Activated CD4-positive, alpha-beta T cell treated with anti-CD3 and anti-CD28 coated beads, Interleukin-2, amount 10 ng/mL, durations not matched to agents 7 days and 5 days (primary cell): ENCODE results near the gene ZIC1. TPM values are rescaled to one million over a fixed set of nuclear protein-coding genes. Genes with fewer than 3 reads are reported as not detected.

Experiments
- CTCF ChIA-PET: fragments of 350-600 bp; sonication (Branson Sonifier 250); formaldehyde crosslinking; loops from one replicate; lab custom pipeline; 2021; ENCODE audit warnings: antibody characterized with exemption; lab: Charles Lee
- POLR2A ChIA-PET: fragments of 350-600 bp; sonication (Branson Sonifier 250); formaldehyde crosslinking; loops from one replicate; lab custom pipeline; 2021; ENCODE audit warnings: antibody characterized with exemption; lab: Charles Lee
- DNase-seq: peaks from one replicate; pipeline ENCODE4 v3.0.0-alpha.2; 2020
- H3K27ac Mint-ChIP-seq: one replicate; pipeline ENCODE4 v1.8.0; 2021; ENCODE audit warnings: mild to moderate bottlenecking, moderate library complexity, mixed read lengths
- H3K27me3 Mint-ChIP-seq: one replicate; pipeline ENCODE4 v1.8.0; 2021; ENCODE audit warnings: mixed read lengths
- H3K36me3 Mint-ChIP-seq: one replicate; pipeline ENCODE4 v1.8.0; 2021; ENCODE audit warnings: low read depth, mixed read lengths
- H3K4me1 Mint-ChIP-seq: one replicate; pipeline ENCODE4 v1.8.0; 2021; ENCODE audit warnings: mixed read lengths
- H3K4me3 Mint-ChIP-seq: one replicate; pipeline ENCODE4 v1.8.0; 2021; ENCODE audit warnings: mild to moderate bottlenecking, moderate library complexity, mixed read lengths
- H3K9me3 Mint-ChIP-seq: one replicate; pipeline ENCODE4 v1.8.0; 2021; ENCODE audit warnings: mixed read lengths
- total RNA-seq, 2 experiments: library from RNA; stranded (reverse); gene quantifications; one replicate each; pipeline ENCODE4 v1.2.3, GENCODE V29; 2021

The ZIC1 gene
- total RNA-seq, 2 experiments from 2014 or later, result not detected

DNA sequence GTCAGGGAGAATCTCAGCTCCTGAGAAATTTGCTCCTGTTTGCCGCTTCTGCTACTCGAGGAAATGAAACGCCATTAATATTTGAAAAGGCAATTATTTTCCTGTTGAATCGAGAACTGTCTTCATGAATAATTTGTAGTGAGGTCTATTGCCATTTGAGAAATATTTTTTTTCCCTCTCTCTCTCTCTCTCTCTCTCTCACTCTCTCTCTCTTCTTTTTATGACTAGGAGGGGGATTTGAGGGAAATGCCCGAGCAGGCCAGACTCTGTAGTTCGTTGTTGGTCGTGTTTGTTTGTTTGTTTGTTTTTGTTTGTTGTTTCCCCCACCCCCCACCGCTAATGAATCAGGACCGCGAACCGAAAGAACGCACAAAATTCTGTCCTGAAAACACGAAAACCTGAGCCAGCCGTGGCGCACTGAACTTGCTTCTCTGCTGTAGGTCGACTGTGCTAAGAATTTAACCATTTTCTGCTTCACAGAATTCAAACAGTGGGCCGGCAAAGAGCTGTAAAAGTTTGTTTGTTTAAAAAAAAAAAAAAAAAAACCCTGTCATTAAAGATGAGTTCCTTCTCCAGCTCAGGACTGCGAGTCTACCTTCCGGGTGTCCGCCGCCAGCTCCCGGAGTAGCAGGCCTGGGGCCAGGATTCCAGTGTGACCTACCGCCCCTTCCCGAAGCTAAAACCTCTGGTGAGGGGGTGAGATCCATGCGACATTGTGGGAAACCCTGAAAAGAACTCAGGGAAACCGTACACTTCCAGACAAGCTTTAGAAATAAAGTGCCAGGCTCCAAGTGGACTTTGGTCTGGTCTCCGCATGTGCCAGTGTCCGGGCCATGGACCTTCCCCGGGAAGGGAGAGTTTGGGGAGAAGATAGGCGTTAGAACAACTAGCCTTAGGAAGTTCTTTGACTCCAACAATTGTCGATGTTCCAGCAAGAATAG, 15.0 kb upstream of the ZIC1 start:
- ChIA-PET CTCF (interaction anchor here (0.7 to 1.8 kb wide), 3 partner anchors 11 to 26 kb away, joined by 3 to 5 read pairs (median 3); no protein-coding TSS in a partner anchor), POLR2A (no interaction called here)
- Mint-ChIP-seq H3K27me3 (peaks cover 76% of the 10 kb centered on the region), H3K9me3 (no peaks in the 10 kb centered on the region), H3K36me3 (peaks cover 3% of the 10 kb centered on the region), H3K4me1 (peaks cover 2% of the 10 kb centered on the region), H3K4me3 (peak overlapping the region; percentile 30), H3K27ac (no peak overlapping the region)
- no peak for DNase-seq

DNA sequence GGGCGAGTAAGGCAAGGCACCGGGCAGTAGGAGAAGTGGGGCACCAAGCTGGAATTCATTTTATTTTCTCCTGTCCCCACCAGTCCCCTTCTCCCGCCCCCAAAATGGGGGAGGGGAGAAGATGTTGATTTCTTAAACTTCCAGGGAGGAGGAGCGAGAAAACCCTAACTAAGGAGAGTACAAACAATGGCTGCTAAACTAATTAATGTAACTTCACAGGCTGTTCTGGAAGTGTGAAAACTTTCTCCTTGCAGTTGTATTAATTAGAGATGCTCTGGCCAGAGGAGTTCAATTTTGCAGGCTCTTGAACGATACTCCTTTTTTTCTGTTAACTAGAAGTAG, 14.3 kb upstream of the ZIC1 start:
- no peak for DNase-seq
- Mint-ChIP-seq H3K4me1 (peaks cover 2% of the 10 kb centered on the region), H3K36me3 (peaks cover 3% of the 10 kb centered on the region), H3K27ac (no peak overlapping the region), H3K4me3 (no peak overlapping the region), H3K9me3 (no peaks in the 10 kb centered on the region), H3K27me3 (peaks cover 69% of the 10 kb centered on the region)
- ChIA-PET POLR2A (no interaction called here), CTCF (interaction anchor here (0.9 to 1.8 kb wide), 2 partner anchors 10 to 17 kb away, joined by 3 to 5 read pairs; no protein-coding TSS in a partner anchor)

DNA sequence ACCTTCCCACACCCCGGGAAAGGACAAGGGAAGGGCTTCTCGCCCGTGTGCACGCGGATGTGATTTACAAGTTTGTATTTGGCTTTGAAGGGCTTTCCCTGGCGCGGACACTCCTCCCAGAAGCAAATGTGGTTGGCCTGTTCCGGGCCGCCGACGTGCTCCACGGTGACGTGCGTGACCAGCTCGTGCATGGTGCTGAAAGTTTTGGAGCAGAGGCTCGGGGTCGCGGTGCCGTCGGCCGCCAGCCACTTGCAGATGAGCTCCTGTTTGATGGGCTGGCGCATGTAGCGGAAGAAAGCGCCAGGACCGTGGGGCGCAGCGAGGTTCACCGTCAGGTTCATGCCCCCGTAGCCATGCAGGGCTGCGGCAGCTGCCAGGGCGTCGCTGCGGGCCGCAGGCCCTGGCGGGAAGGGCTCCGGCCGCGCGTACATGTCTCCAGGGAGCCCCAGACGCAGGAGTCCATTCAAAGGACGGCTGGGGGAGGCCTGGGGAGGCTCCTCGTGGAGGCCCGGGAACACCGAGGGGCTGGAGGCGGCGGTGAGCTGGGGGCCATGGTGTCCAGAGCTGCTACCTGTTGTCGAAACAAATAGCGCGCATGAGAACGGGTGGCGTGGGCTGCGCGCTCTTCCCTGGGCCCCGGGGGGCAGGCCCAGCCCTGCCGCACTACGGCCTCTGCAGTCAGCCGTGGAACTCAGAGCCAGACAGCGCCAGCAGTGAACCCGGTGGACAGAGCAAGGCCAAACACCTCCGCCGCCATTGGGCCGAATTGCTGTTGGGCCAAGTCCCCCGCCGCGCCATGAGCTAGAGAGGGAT, 13.1 kb upstream of the ZIC1 start:
- H3K27me3 Mint-ChIP-seq, result peaks cover 63% of the 10 kb centered on the region
- DNase-seq, result no peak
- H3K27ac Mint-ChIP-seq, result no peak overlapping the region
- ChIA-PET POLR2A (no interaction called here), CTCF (no interaction called here)
- H3K9me3 Mint-ChIP-seq, result no peaks in the 10 kb centered on the region
- no peak overlapping the region for H3K4me3 Mint-ChIP-seq
- H3K4me1 Mint-ChIP-seq, result peaks cover 2% of the 10 kb centered on the region
- H3K36me3 Mint-ChIP-seq, result peaks cover 3% of the 10 kb centered on the region

DNA sequence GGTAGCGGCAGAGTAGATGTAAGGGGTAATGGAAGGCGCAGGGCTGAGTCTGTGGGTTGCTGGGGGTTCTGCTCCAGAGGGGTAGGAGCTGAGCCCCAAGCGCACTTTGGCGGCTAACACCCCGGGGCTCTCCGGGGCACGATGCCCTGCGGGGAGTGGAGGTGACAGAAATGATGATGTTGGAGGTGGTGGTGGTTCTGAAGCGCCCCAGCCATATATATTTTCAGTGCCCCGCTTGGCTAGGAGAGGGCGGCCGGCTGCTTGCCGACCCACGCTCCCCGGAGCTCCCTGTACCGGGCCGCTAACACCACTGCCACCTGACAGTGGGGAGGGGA, 12.5 kb upstream of the ZIC1 start:
- Mint-ChIP-seq H3K9me3 (no peaks in the 10 kb centered on the region), H3K36me3 (peaks cover 3% of the 10 kb centered on the region), H3K4me3 (no peak overlapping the region), H3K4me1 (peaks cover 2% of the 10 kb centered on the region), H3K27ac (no peak overlapping the region), H3K27me3 (peaks cover 58% of the 10 kb centered on the region)
- CTCF ChIA-PET, result interaction anchor here (0.5 kb wide), 1 partner anchor 719 kb away, joined by 3 read pairs; no protein-coding TSS in a partner anchor
- POLR2A ChIA-PET, result no interaction called here
- no peak for DNase-seq

DNA sequence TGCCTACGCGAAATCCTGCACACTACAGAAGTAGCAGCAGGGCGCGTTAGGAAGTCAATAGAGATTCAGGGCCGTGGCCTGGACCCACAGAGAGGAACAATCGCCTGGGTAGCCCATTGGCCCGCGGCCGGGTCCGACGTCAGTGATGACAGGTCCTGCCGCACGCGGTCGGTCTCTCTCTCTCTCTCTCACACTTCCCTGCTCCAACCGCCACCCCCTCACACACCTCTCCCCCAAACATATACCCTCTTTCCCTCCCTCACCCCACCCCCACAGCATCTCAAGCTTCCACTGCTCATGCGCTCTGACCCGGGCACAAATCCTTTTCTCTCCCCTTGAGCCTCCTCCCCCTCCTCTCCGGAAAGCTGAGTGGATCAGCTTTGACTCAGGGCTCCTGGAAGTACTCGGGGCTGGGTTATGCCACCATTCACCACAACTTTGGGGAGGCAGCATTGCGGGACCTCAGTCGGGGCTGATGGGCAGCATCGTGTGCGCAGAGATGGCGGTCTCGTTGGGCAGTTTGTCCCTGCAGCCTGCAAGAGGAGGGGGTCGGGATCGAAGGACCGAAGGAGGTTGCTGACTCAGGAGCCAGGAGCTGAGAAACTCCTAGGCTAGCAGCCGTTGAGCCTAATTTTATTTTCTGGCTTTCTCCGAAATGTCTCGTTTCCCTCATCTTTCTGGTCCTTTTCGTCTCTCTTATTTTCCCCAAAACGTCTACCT, 11.8 kb upstream of the ZIC1 start:
- Mint-ChIP-seq H3K4me1 (peaks cover 2% of the 10 kb centered on the region), H3K36me3 (peaks cover 3% of the 10 kb centered on the region), H3K9me3 (no peaks in the 10 kb centered on the region), H3K4me3 (peak overlapping the region; percentile 13), H3K27me3 (peaks cover 57% of the 10 kb centered on the region), H3K27ac (no peak overlapping the region)
- POLR2A ChIA-PET, result no interaction called here
- no peak for DNase-seq
- CTCF ChIA-PET, result interaction anchor here (0.5 kb wide), 1 partner anchor 718 kb away, joined by 3 read pairs; no protein-coding TSS in a partner anchor

DNA sequence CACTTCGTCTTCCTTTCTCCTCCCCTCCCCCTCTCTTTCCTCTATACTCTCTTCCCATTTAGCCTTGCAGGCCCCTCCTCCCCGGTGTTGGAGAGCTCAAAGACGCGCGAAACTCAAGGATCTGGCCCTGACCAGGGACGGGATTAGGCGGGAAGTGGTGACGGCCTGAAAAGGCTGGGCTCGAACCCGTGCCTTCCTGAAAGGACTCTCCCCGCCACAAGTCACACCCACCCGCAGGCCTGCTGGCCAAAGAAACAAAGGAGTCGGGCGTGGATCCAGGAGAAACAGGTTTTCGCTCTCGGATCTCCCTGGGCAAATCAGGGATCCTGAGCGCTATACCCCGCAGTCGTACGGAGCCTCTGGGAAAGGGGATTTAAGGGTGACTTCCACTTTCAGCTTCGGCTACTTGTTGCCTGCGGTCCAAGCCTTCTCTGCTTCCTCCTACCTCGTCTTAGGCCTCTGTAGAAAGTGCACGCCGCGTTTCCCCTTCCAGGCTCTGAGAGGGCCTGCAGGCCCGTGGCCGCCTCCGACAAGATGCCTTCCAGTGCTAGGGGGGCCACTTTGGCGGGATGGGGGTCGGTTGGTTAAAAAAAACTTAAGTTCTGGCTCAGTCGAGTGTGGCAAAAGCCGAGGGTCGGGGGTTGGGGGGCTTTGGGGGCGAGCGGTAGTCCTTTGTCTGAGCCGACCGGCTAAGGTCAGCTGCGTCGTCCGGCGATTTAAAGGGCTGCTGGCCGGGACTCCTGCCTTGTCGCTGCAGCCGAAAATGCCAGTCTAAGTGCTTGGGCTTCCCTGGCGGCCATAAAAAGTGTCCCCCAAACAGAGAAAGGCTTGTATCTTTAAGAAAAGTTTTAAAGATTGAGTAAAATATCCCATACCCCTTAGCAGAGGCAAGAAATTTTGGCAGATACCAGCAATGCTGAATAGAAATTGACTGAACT, 11.0 kb upstream of the ZIC1 start:
- H3K36me3 Mint-ChIP-seq, result peaks cover 3% of the 10 kb centered on the region
- H3K9me3 Mint-ChIP-seq, result no peaks in the 10 kb centered on the region
- H3K4me1 Mint-ChIP-seq, result peaks cover 2% of the 10 kb centered on the region
- H3K27me3 Mint-ChIP-seq, result peaks cover 51% of the 10 kb centered on the region
- DNase-seq, result no peak
- ChIA-PET POLR2A (no interaction called here), CTCF (no interaction called here)
- no peak overlapping the region for H3K27ac Mint-ChIP-seq
- H3K4me3 Mint-ChIP-seq, result peak overlapping the region; percentile 13

DNA sequence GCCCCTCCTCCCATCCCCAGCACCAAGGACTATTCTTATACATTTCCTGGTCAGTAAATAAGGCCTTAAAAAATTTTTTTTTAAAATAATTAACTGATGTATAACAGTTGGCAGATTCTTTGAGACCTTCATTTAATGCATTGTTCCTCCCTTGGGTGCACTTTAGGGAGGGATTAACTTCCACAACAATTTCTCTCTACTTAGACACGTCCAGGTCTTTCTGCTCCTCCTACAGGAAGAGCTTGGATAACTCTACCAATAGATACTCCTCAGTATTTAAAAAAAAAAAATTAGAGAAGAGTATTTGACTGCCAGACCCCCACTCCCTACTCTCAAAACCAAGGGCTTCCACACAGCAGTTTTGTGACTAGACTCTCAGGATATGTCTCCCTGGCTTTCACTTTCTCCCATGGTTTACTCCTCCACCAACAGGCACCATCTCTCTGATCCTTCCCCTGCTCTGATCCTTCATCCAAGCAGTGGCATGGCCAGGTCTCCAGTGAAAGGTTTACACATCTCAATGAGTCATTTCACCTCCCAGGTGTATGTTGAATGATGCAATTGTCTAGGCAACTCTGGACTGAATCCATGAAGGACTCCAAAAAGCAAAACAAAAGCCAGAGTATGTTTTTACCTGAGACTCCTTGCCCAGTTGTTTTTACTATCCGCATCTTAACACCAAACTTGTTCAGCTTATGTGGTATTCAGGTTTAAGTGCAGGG, 10.2 kb upstream of the ZIC1 start:
- Mint-ChIP-seq H3K27me3 (peaks cover 52% of the 10 kb centered on the region), H3K36me3 (peaks cover 3% of the 10 kb centered on the region), H3K27ac (no peak overlapping the region), H3K4me1 (peaks cover under 1% of the 10 kb centered on the region), H3K4me3 (no peak overlapping the region), H3K9me3 (no peaks in the 10 kb centered on the region)
- CTCF ChIA-PET, result no interaction called here
- DNase-seq, result no peak
- POLR2A ChIA-PET, result no interaction called here

DNA sequence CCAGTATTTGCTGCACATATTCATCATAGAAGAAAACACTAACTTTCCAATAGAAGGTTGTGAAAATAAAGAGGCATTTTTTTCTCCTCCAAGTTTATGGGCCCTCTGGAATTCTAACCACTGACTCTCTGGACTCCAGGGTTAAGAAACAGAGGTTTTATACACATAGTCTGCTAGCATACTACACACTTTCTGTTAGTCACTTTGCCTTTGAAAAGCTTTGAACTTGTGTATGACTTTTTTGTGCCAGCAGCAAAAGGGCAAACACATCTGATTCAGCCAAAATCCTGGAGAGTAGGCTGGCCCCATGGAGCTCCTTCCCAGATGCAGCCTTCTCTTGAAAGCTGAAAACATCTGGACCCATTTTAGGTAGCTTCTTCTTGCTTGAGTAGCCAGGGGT, 9.1 kb upstream of the ZIC1 start:
- no peaks in the 10 kb centered on the region for H3K4me1 Mint-ChIP-seq
- H3K36me3 Mint-ChIP-seq, result no peaks in the 10 kb centered on the region
- no peaks in the 10 kb centered on the region for H3K9me3 Mint-ChIP-seq
- no peak for DNase-seq
- H3K27ac Mint-ChIP-seq, result no peak overlapping the region
- CTCF ChIA-PET, result no interaction called here
- POLR2A ChIA-PET, result no interaction called here
- peaks cover 51% of the 10 kb centered on the region for H3K27me3 Mint-ChIP-seq
- no peak overlapping the region for H3K4me3 Mint-ChIP-seq

DNA sequence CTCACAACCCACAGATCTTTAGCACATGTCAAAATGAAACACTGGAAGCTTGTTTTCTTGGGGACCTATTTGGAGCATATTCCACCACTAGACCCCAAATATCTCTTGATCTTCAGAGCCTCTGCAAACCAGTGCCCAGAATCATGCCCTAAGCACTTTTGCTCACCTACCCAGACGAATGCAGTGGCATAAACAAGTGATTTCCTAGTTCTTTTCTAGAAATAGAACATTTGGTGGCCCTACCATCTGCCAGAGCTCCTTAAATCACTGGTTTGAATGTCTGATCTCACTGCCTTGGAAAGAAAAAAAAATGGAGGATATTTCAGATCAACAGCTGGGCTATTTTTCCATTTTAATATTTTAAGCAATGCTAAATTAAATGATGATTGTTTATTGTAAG, 8.2 kb upstream of the ZIC1 start:
- no peak overlapping the region for H3K4me3 Mint-ChIP-seq
- H3K4me1 Mint-ChIP-seq, result no peaks in the 10 kb centered on the region
- H3K36me3 Mint-ChIP-seq, result no peaks in the 10 kb centered on the region
- no peak overlapping the region for H3K27ac Mint-ChIP-seq
- H3K27me3 Mint-ChIP-seq, result peaks cover 49% of the 10 kb centered on the region
- no peaks in the 10 kb centered on the region for H3K9me3 Mint-ChIP-seq
- CTCF ChIA-PET, result no interaction called here
- POLR2A ChIA-PET, result no interaction called here
- DNase-seq, result no peak

DNA sequence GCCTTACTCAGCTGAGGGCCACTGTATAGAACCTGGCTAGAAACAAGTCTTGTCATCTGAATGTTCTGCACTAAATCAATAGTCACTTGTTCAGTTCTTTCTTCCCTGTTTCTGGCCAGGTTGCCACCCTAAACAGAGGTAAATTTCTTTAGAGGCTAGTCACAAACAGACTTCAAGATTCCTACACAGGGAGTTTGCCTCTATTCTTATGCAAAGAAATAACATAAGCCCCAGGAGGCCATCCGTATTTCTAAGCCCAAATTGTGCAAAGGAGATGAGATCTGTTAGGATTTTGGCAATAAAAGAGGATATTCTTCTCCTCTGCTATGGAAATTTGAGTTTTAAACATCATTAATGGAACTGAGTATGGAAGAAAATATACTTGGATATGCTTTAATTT, 7.7 kb upstream of the ZIC1 start:
- H3K9me3 Mint-ChIP-seq, result no peaks in the 10 kb centered on the region
- H3K36me3 Mint-ChIP-seq, result no peaks in the 10 kb centered on the region
- no peak overlapping the region for H3K4me3 Mint-ChIP-seq
- H3K27ac Mint-ChIP-seq, result no peak overlapping the region
- H3K27me3 Mint-ChIP-seq, result peaks cover 54% of the 10 kb centered on the region
- no peak for DNase-seq
- H3K4me1 Mint-ChIP-seq, result no peaks in the 10 kb centered on the region
- CTCF ChIA-PET, result no interaction called here
- POLR2A ChIA-PET, result no interaction called here

DNA sequence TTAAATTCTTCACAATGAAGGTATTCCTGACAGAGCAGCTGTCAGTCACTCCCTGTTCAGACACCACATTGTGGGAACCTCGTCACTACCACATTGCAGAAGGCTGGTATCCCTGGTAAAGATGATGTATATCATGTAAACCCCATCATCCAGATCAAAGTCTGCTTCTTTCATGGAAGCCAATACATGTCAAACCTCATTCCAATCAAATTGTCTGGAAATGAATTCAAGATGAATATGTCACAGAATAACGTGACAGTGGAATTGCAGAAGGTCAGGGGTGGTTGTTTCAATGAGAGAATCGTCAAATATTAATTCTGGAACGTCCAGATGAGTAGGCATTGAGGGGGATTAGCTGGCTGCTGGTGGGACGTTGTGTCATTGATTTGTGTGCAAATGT, 7.0 kb upstream of the ZIC1 start:
- Mint-ChIP-seq H3K4me1 (no peaks in the 10 kb centered on the region), H3K36me3 (peaks cover 3% of the 10 kb centered on the region), H3K27ac (no peak overlapping the region), H3K9me3 (no peaks in the 10 kb centered on the region), H3K27me3 (peaks cover 56% of the 10 kb centered on the region), H3K4me3 (no peak overlapping the region)
- ChIA-PET CTCF (no interaction called here), POLR2A (no interaction called here)
- no peak for DNase-seq
